HCT116 (cell line): ENCODE data around the gene VASH1. TPM values are rescaled to one million over a fixed set of nuclear protein-coding genes. Genes with fewer than 3 reads are reported as not detected.

Source experiments
- ATAC-seq: fragments of 200-7000 bp; cut with Tn5 transposase; 2 replicates; pipeline ENCODE4 v1.9.1; 2020; ENCODE audit warnings: mild to moderate bottlenecking, moderate library complexity
- BruUV-seq: library from RNA; stranded (reverse); fragments of 400-500 nt; replicated peaks from 2 replicates; lab custom pipeline; 2021; lab: Mats Ljungman, UMichigan
- CTCF ChIA-PET: fragments of 300-600 bp; sonication (Branson Sonifier 250); formaldehyde crosslinking; loops from one replicate; lab custom pipeline; 2021; ENCODE audit warnings: antibody characterized with exemption; lab: Charles Lee
- POLR2A ChIA-PET: fragments of 300-600, 350-600 bp; sonication (Branson Sonifier 250); formaldehyde crosslinking; loops from one replicate; lab custom pipeline; 2021; ENCODE audit warnings: antibody characterized with exemption; lab: Charles Lee
- RAD21 ChIA-PET, 2 experiments: fragments of 300-600 bp; sonication (Branson Sonifier 250); formaldehyde crosslinking; loops; one replicate each; lab custom pipeline; 2023; ENCODE audit warnings: low total read pairs in 2 of 2; ENCODE audit not compliant: uncharacterized antibody in 2 of 2, unreplicated experiment in 2 of 2, low non-redundant PET in 1 of 2; lab: Charles Lee
- DNase-seq: peaks from one replicate; pipeline ENCODE4 v3.0.0-alpha.2; 2010; ENCODE audit warnings: low read depth, low spot score
- H2AFZ ChIP-seq: fragments of 200-600 bp; shearing (Covaris generic), sonication (generic); 2 replicates; pipeline ENCODE4 v1.6.1; 2017; ENCODE audit warnings: low read depth, mixed run types, mixed read lengths, antibody characterized with exemption, low read length; ENCODE audit not compliant: poor library complexity, severe bottlenecking
- H3K27ac ChIP-seq: 2 replicates; pipeline ENCODE4 v1.5.1; 2012; ENCODE audit warnings: low read depth, low read length
- H3K27me3 ChIP-seq: fragments of 200-600 bp; sonication (generic); 2 replicates; pipeline ENCODE4 v1.6.1; 2016; ENCODE audit warnings: mixed run types, low read length, mixed read lengths; ENCODE audit not compliant: insufficient read depth
- H3K36me3 ChIP-seq, 2 experiments: fragments of 200-500 bp in 1 of 2; fragments of 200-600 bp in 1 of 2; sonication (Bioruptor generic) in 1 of 2; sonication (generic) in 1 of 2; 2 replicates each; pipeline versions ENCODE4 v1.5.1 to v1.6.1; 2014 to 2016; ENCODE audit warnings: low read length in 2 of 2, inconsistent platforms in 1 of 2, mixed read lengths in 1 of 2, mixed run types in 1 of 2; ENCODE audit not compliant: insufficient read depth in 2 of 2, control insufficient read depth in 1 of 2
- H3K4me1 ChIP-seq, 2 experiments: fragments of 200-600 bp in 1 of 2; sonication (generic) in 1 of 2; 2 replicates each; pipeline versions ENCODE4 v1.5.1 to v1.6.1; 2012 to 2017; ENCODE audit warnings: low read length in 2 of 2, inconsistent platforms in 1 of 2, mild to moderate bottlenecking in 1 of 2, mixed read lengths in 1 of 2, mixed run types in 1 of 2, moderate library complexity in 1 of 2; ENCODE audit not compliant: insufficient read depth in 2 of 2, control insufficient read depth in 1 of 2
- H3K4me2 ChIP-seq: fragments of 200-600 bp; sonication (generic); 2 replicates; pipeline ENCODE4 v1.6.1; 2017; ENCODE audit warnings: mixed run types, low read length, mixed read lengths
- H3K4me3 ChIP-seq, 2 experiments: fragments of 200-600 bp in 1 of 2; sonication (generic) in 1 of 2; replicated peaks in 1 of 2; 2 replicates each; pipeline ENCODE4 v1.5.1; 2011 to 2016; ENCODE audit warnings: low read length in 2 of 2, control low read depth in 1 of 2, low read depth in 1 of 2, mild to moderate bottlenecking in 1 of 2, mixed read lengths in 1 of 2, mixed run types in 1 of 2
- H3K79me2 ChIP-seq: fragments of 200-600 bp; sonication (generic); 2 replicates; pipeline ENCODE4 v1.6.1; 2017; ENCODE audit warnings: mild to moderate bottlenecking, mixed run types, low read length, moderate library complexity, mixed read lengths; ENCODE audit not compliant: insufficient read depth
- H3K9ac ChIP-seq: fragments of 200-600 bp; sonication (generic); 2 replicates; pipeline ENCODE4 v1.6.1; 2016; ENCODE audit warnings: low read length, mixed read lengths
- H3K9me2 ChIP-seq: fragments of 200-600 bp; sonication (generic), shearing (Covaris generic); 2 replicates; pipeline ENCODE4 v1.6.1; 2017; ENCODE audit warnings: mixed run types, mild to moderate bottlenecking, moderate library complexity; ENCODE audit not compliant: insufficient read depth
- H3K9me3 ChIP-seq, 2 experiments: fragments of 200-500 bp in 1 of 2; fragments of 200-600 bp in 1 of 2; sonication (Bioruptor generic) in 1 of 2; sonication (generic) in 1 of 2; 2 replicates each; pipeline ENCODE4 v1.6.1; 2014 to 2017; ENCODE audit warnings: low read length in 2 of 2, mixed read lengths in 2 of 2, inconsistent platforms in 1 of 2, low read depth in 1 of 2, mild to moderate bottlenecking in 1 of 2, mixed run types in 1 of 2, moderate library complexity in 1 of 2; ENCODE audit not compliant: control insufficient read depth in 1 of 2, insufficient read depth in 1 of 2
- H4K20me1 ChIP-seq: fragments of 200-600 bp; sonication (generic), shearing (Covaris generic); 2 replicates; pipeline ENCODE4 v1.6.1; 2017; ENCODE audit warnings: mixed run types, mild to moderate bottlenecking, moderate library complexity; ENCODE audit not compliant: insufficient read depth
- ATF3 ChIP-seq: IDR thresholded peaks from 2 replicates; pipeline ENCODE4 v1.6.1; 2012
- CBX3 ChIP-seq: IDR thresholded peaks from 2 replicates; pipeline ENCODE4 v1.6.1; 2012; ENCODE audit warnings: low read depth
- CEBPB ChIP-seq: IDR thresholded peaks from 2 replicates; pipeline ENCODE4 v1.6.1; 2012; ENCODE audit warnings: low read depth
- EGR1 ChIP-seq: IDR thresholded peaks from 2 replicates; pipeline ENCODE4 v1.6.1; 2012; ENCODE audit warnings: low read depth
- ELF1 ChIP-seq: IDR thresholded peaks from 2 replicates; pipeline ENCODE4 v1.6.1; 2012; ENCODE audit warnings: low read depth, borderline replicate concordance
- EZH2 ChIP-seq: fragments of 200-600 bp; sonication (generic); IDR thresholded peaks from 2 replicates; pipeline ENCODE4 v1.6.1; 2017; ENCODE audit warnings: antibody characterized with exemption, mixed run types
- EZH2phosphoT487 ChIP-seq: fragments of 200-600 bp; IDR thresholded peaks from 2 replicates; pipeline ENCODE4 v1.6.1; 2018; ENCODE audit warnings: antibody characterized with exemption, borderline replicate concordance
- MAX ChIP-seq: IDR thresholded peaks from 2 replicates; pipeline ENCODE4 v1.6.1; 2012
- POLR2A ChIP-seq: IDR thresholded peaks from 2 replicates; pipeline ENCODE4 v1.7.0; 2011; ENCODE audit warnings: borderline replicate concordance; ENCODE audit not compliant: insufficient read depth, insufficient read length; ENCODE audit errors: extremely low read depth
- RAD21 ChIP-seq: IDR thresholded peaks from 2 replicates; pipeline ENCODE4 v1.6.1; 2012; ENCODE audit warnings: low read depth, mild to moderate bottlenecking
- SIN3A ChIP-seq: IDR thresholded peaks from 2 replicates; pipeline ENCODE4 v1.6.1; 2012; ENCODE audit warnings: low read depth
- SP1 ChIP-seq: IDR thresholded peaks from 2 replicates; pipeline ENCODE4 v1.6.1; 2012; ENCODE audit warnings: low read depth
- ZFX ChIP-seq: fragments of 450-650 bp; IDR thresholded peaks from 2 replicates; pipeline ENCODE4 v1.6.1; 2017
- ZNF274 ChIP-seq: fragments of 200-500 bp; sonication (Bioruptor generic); IDR thresholded peaks from 2 replicates; pipeline ENCODE4 v1.6.1; 2014; ENCODE audit warnings: mild to moderate bottlenecking, low read depth, low read length, inconsistent platforms
- intact Hi-C: fragments of 100-400 bp; cut with micrococcal nuclease; formaldehyde crosslinking; loops from 2 replicates; pipeline ENCODE4 v1.10.0; 2022
- total RNA-seq: library from RNA; stranded (reverse); gene quantifications from one replicate; pipeline ENCODE4 v1.2.1, GENCODE V29; 2021; ENCODE audit not compliant: unreplicated experiment

The VASH1 gene
- total RNA-seq, 1 experiment from 2014 or later = 13.3 TPM

GRCh38 chr14:76827696-76828296 lies 66.5 kb downstream of the VASH1 start (continued):
- TF ChIP-seq MAX (no peak), EZH2phosphoT487 (no peak), ATF3 (no peak), ELF1 (no peak), EZH2 (no peak), SIN3A (no peak), POLR2A (no peak), EGR1 (no peak)

- CTCF ChIA-PET = no interaction called here
Observed at GRCh38 chr14:76828339-76829012, 67.2 kb downstream of the VASH1 start.

More at GRCh38 chr14:76828339-76829012, 67.2 kb downstream of the VASH1 start:
- ATAC-seq = no peak
- ChIA-PET RAD21 (no interaction called here), POLR2A (no interaction called here)
- H3K9me2 ChIP-seq = no peaks in the 10 kb centered on the region
- no peak overlapping the region for H3K27ac ChIP-seq
- no peaks in the 10 kb centered on the region for H3K27me3 ChIP-seq
- H3K36me3 ChIP-seq = no peaks in the 10 kb centered on the region
- DNase-seq = no peak
- H3K9ac ChIP-seq = no peak overlapping the region
- no peak overlapping the region for H3K4me2 ChIP-seq
- no peaks in the 10 kb centered on the region for H3K79me2 ChIP-seq
- H3K9me3 ChIP-seq = no peaks in the 10 kb centered on the region
- TF ChIP-seq ZFX = no peak
- no peak for TF ChIP-seq RAD21
- TF ChIP-seq EZH2phosphoT487 = no peak
- no peak for TF ChIP-seq ELF1
- no peak for TF ChIP-seq SP1
- TF ChIP-seq CEBPB = no peak
- TF ChIP-seq CBX3 = no peak
- no peak for TF ChIP-seq ZNF274
- TF ChIP-seq SIN3A = no peak
- TF ChIP-seq EZH2 = no peak
- no peak overlapping the region for H2AFZ ChIP-seq
- BruUV-seq = no TSS peak
- no peaks in the 10 kb centered on the region for H4K20me1 ChIP-seq
- H3K4me3 ChIP-seq = no peak overlapping the region
- peaks cover 0 to 5% of the 10 kb centered on the region in 2 experiments; a peak in 1 of 4 replicates for H3K4me1 ChIP-seq
- intact Hi-C loops = no loop called here
